ENCODE results near the gene ITGA1. TPM values are rescaled to one million over a fixed set of nuclear protein-coding genes. Genes with fewer than 3 reads are reported as not detected.

The ITGA1 gene
- total RNA-seq, 2 donors from 2014 or later: 0.33 to 3.5 TPM

GRCh38 chr5:52869391-52869790, 81.7 kb downstream of the ITGA1 start:
- no peaks in the 10 kb centered on the region for H3K4me1 Mint-ChIP-seq
- Histone ChIP-seq H3K9me3 (ENCODE audit: control insufficient read depth, low read length) (no peaks in the 10 kb centered on the region), H3K27ac (ENCODE audit: low read depth, low read length) (no peak overlapping the region), H3K36me3 (ENCODE audit: control insufficient read depth, insufficient read depth, low read length) (no peaks in the 10 kb centered on the region), H3K4me1 (ENCODE audit: control insufficient read depth, insufficient read depth, low read length) (no peaks in the 10 kb centered on the region), H3K27me3 (ENCODE audit: control insufficient read depth, insufficient read depth, low read length, poor library complexity, severe bottlenecking) (no peaks in the 10 kb centered on the region), H3K4me3 (ENCODE audit: low read length) (no peak overlapping the region), H3K9ac (ENCODE audit: extremely low read depth, low read length, poor library complexity, severe bottlenecking) (no peak overlapping the region)
- no peak for DNase-seq
- H3K27ac Mint-ChIP-seq: no peak overlapping the region
- 93 to 97% methylated on average over 3 to 4 of the region's 4 CpGs for WGBS, 2 experiments (ENCODE audit: insufficient coverage in 1 of 2, insufficient read length in 1 of 2)
- H3K4me3 Mint-ChIP-seq: no peak overlapping the region
- no peaks in the 10 kb centered on the region for H3K36me3 Mint-ChIP-seq (ENCODE audit: low read depth)
- no peaks in the 10 kb centered on the region for H3K9me3 Mint-ChIP-seq
- TF ChIP-seq, protein P1, sequence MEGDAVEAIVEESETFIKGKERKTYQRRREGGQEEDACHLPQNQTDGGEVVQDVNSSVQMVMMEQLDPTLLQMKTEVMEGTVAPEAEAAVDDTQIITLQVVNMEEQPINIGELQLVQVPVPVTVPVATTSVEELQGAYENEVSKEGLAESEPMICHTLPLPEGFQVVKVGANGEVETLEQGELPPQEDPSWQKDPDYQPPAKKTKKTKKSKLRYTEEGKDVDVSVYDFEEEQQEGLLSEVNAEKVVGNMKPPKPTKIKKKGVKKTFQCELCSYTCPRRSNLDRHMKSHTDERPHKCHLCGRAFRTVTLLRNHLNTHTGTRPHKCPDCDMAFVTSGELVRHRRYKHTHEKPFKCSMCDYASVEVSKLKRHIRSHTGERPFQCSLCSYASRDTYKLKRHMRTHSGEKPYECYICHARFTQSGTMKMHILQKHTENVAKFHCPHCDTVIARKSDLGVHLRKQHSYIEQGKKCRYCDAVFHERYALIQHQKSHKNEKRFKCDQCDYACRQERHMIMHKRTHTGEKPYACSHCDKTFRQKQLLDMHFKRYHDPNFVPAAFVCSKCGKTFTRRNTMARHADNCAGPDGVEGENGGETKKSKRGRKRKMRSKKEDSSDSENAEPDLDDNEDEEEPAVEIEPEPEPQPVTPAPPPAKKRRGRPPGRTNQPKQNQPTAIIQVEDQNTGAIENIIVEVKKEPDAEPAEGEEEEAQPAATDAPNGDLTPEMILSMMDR (conservative IDR thresholded peaks at IDR 0.05): no peak
- no peaks in the 10 kb centered on the region for H3K27me3 Mint-ChIP-seq (ENCODE audit: insufficient read depth)

DNA sequence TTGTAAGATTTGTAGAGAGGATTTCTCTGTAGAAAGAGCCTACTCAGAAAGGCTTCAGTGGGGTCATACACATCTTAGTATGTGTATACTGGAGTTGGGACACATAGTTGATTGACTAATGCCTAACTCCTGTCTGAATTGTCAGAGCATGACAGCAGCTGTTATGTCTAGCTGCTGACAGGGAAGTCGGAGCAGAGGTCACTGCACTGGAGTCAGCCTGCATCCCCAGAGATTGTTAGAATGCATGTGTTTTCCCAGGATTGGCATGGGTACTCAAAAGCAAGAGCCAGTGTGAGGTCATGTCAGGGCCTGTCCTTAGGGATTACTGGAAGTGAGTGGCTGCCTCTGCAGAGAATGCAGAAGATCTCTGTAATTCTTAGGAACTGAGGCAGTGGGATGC, 82.7 kb downstream of the ITGA1 start:
- Mint-ChIP-seq H3K4me3 (no peak overlapping the region), H3K27me3 (ENCODE audit: insufficient read depth) (no peaks in the 10 kb centered on the region), H3K36me3 (ENCODE audit: low read depth) (no peaks in the 10 kb centered on the region), H3K4me1 (no peaks in the 10 kb centered on the region), H3K9me3 (no peaks in the 10 kb centered on the region), H3K27ac (no peak overlapping the region)
- Histone ChIP-seq H3K4me1 (ENCODE audit: control insufficient read depth, insufficient read depth, low read length) (no peaks in the 10 kb centered on the region), H3K27me3 (ENCODE audit: control insufficient read depth, insufficient read depth, low read length, poor library complexity, severe bottlenecking) (no peaks in the 10 kb centered on the region), H3K27ac (ENCODE audit: low read depth, low read length) (no peak overlapping the region), H3K36me3 (ENCODE audit: control insufficient read depth, insufficient read depth, low read length) (no peaks in the 10 kb centered on the region), H3K4me3 (ENCODE audit: low read length) (no peak overlapping the region), H3K9ac (ENCODE audit: extremely low read depth, low read length, poor library complexity, severe bottlenecking) (no peak overlapping the region), H3K9me3 (ENCODE audit: control insufficient read depth, low read length) (no peaks in the 10 kb centered on the region)
- TF ChIP-seq, protein P1 (conservative IDR thresholded peaks at IDR 0.05): no peak
- no peak for DNase-seq
- WGBS, 2 experiments (ENCODE audit: insufficient coverage in 1 of 2, insufficient read length in 1 of 2): 80 to 89% methylated on average over 1 of the region's 1 CpG

- peaks cover 13% of the 10 kb centered on the region for H3K4me1 Mint-ChIP-seq
- H3K4me3 Mint-ChIP-seq: no peak overlapping the region
- no peak overlapping the region for H3K9ac ChIP-seq (ENCODE audit: extremely low read depth, low read length, poor library complexity, severe bottlenecking)
- no peak overlapping the region for H3K27ac ChIP-seq (ENCODE audit: low read depth, low read length)
- no peak overlapping the region for H3K4me3 ChIP-seq (ENCODE audit: low read length)
- no peak overlapping the region for H3K27ac Mint-ChIP-seq
- H3K27me3 ChIP-seq (ENCODE audit: control insufficient read depth, insufficient read depth, low read length, poor library complexity, severe bottlenecking): no peaks in the 10 kb centered on the region
- no peaks in the 10 kb centered on the region for H3K36me3 ChIP-seq (ENCODE audit: control insufficient read depth, insufficient read depth, low read length)
- no peaks in the 10 kb centered on the region for H3K4me1 ChIP-seq (ENCODE audit: control insufficient read depth, insufficient read depth, low read length)
- no peaks in the 10 kb centered on the region for H3K9me3 ChIP-seq (ENCODE audit: control insufficient read depth, low read length)
- no peaks in the 10 kb centered on the region for H3K27me3 Mint-ChIP-seq (ENCODE audit: insufficient read depth)
- DNase-seq: no peak
- no peaks in the 10 kb centered on the region for H3K9me3 Mint-ChIP-seq
- no peaks in the 10 kb centered on the region for H3K36me3 Mint-ChIP-seq (ENCODE audit: low read depth)
- TF ChIP-seq, protein P1 (conservative IDR thresholded peaks at IDR 0.05): no peak
- 92 to 100% methylated on average over 2 to 3 of the region's 3 CpGs for WGBS, 2 experiments (ENCODE audit: insufficient coverage in 1 of 2, insufficient read length in 1 of 2)
These were observed 88.1 kb downstream of the ITGA1 start for GRCh38 chr5:52875827-52876226.
